GM23338 (cell line): ENCODE measurements around the gene PLEKHD1. TPM values are rescaled to one million over a fixed set of nuclear protein-coding genes. Genes with fewer than 3 reads are reported as not detected.

Source experiments
- ATAC-seq: fragments of 200-7000 bp; cut with Tn5 transposase; 3 replicates; pipeline ENCODE4 v1.9.1; 2020
- DNase-seq: peaks from one replicate; pipeline ENCODE4 v3.0.0-alpha.2; 2015; ENCODE audit warnings: low spot score
- H2AFZ ChIP-seq: fragments of 200-600 bp; sonication (generic); 2 replicates; pipeline ENCODE4 v1.8.0; 2016; ENCODE audit warnings: antibody characterized with exemption, mild to moderate bottlenecking, moderate library complexity
- H3F3A ChIP-seq: fragments of 200-600 bp; sonication (generic); replicated peaks from 2 replicates; pipeline ENCODE4 v1.8.0; 2017; ENCODE audit warnings: antibody characterized with exemption, mixed run types, low read depth
- H3K27ac ChIP-seq: fragments of 200-600 bp; sonication (generic); 2 replicates; pipeline ENCODE4 v1.6.1; 2016; ENCODE audit warnings: low read depth
- H3K27me3 ChIP-seq: fragments of 200-600 bp; sonication (generic); 2 replicates; pipeline ENCODE4 v1.8.0; 2016; ENCODE audit warnings: mild to moderate bottlenecking, mixed run types, moderate library complexity; ENCODE audit not compliant: insufficient read depth
- H3K36me3 ChIP-seq: fragments of 200-600 bp; sonication (generic); 2 replicates; pipeline ENCODE4 v1.8.0; 2016; ENCODE audit warnings: mild to moderate bottlenecking; ENCODE audit not compliant: insufficient read depth
- H3K4me1 ChIP-seq: fragments of 200-600 bp; sonication (generic); 2 replicates; pipeline ENCODE4 v1.8.0; 2016; ENCODE audit warnings: mild to moderate bottlenecking, moderate library complexity; ENCODE audit not compliant: insufficient read depth
- H3K4me2 ChIP-seq: fragments of 200-600 bp; sonication (generic); 2 replicates; pipeline ENCODE4 v1.7.1; 2017; ENCODE audit warnings: mixed run types
- H3K4me3 ChIP-seq: fragments of 200-600 bp; sonication (generic); 2 replicates; pipeline ENCODE4 v1.6.1; 2016; ENCODE audit warnings: mixed run types
- H3K79me2 ChIP-seq: fragments of 200-600 bp; sonication (generic); replicated peaks from 2 replicates; pipeline ENCODE4 v1.8.0; 2017; ENCODE audit warnings: mild to moderate bottlenecking; ENCODE audit not compliant: insufficient read depth
- H3K9me2 ChIP-seq: fragments of 200-600 bp; sonication (generic); 2 replicates; pipeline ENCODE4 v1.8.0; 2017; ENCODE audit not compliant: insufficient read depth
- H4K20me1 ChIP-seq: fragments of 200-600 bp; sonication (generic); replicated peaks from 2 replicates; pipeline ENCODE4 v1.8.0; 2017; ENCODE audit warnings: mild to moderate bottlenecking; ENCODE audit not compliant: insufficient read depth
- H3K27ac Mint-ChIP-seq: 2 replicates; pipeline ENCODE4 v1.8.0; 2020; ENCODE audit warnings: inconsistent platforms, mild to moderate bottlenecking, moderate library complexity, mixed read lengths
- H3K27me3 Mint-ChIP-seq: 3 replicates; pipeline ENCODE4 v1.8.0; 2022; ENCODE audit warnings: low read depth, mild to moderate bottlenecking, moderate library complexity, mixed read lengths, inconsistent platforms; ENCODE audit not compliant: insufficient read depth, poor library complexity
- H3K36me3 Mint-ChIP-seq: 3 replicates; pipeline ENCODE4 v1.8.0; 2021; ENCODE audit warnings: low read depth, mild to moderate bottlenecking, inconsistent platforms, moderate library complexity, mixed read lengths
- H3K4me1 Mint-ChIP-seq: 3 replicates; pipeline ENCODE4 v1.8.0; 2020; ENCODE audit warnings: mild to moderate bottlenecking, inconsistent platforms, mixed read lengths
- H3K4me3 Mint-ChIP-seq: 3 replicates; pipeline ENCODE4 v1.8.0; 2021; ENCODE audit warnings: moderate library complexity, mild to moderate bottlenecking, inconsistent platforms, mixed read lengths
- H3K9me3 Mint-ChIP-seq: 3 replicates; pipeline ENCODE4 v1.8.0; 2020; ENCODE audit warnings: moderate library complexity, mild to moderate bottlenecking, inconsistent platforms, mixed read lengths
- CREB1 ChIP-seq: fragments of 250-450 bp; sonication (Bioruptor Pico); IDR thresholded peaks from 2 replicates; pipeline ENCODE4 v1.5.0; 2020; ENCODE audit warnings: low read depth, mild to moderate bottlenecking, moderate library complexity
- EZH2 ChIP-seq: fragments of 200-600 bp; sonication (generic); IDR thresholded peaks from one replicate; pipeline ENCODE4 v1.8.0; 2017; ENCODE audit warnings: antibody characterized with exemption, mild to moderate bottlenecking, low read depth; ENCODE audit not compliant: unreplicated experiment
- EZH2phosphoT487 ChIP-seq: fragments of 200-600 bp; sonication (generic); IDR thresholded peaks from one replicate; pipeline ENCODE4 v1.8.1; 2018; ENCODE audit warnings: antibody characterized with exemption; ENCODE audit not compliant: unreplicated experiment
- JUNB ChIP-seq: IDR thresholded peaks from one replicate; pipeline ENCODE4 v1.6.1; 2016; ENCODE audit warnings: antibody characterized with exemption; ENCODE audit not compliant: unreplicated experiment
- NANOG ChIP-seq: IDR thresholded peaks from 2 replicates; pipeline ENCODE4 v1.6.1; 2016; ENCODE audit warnings: antibody characterized with exemption, borderline replicate concordance
- POLR2AphosphoS5 ChIP-seq: IDR thresholded peaks from 2 replicates; pipeline ENCODE4 v1.6.1; 2016; ENCODE audit warnings: antibody characterized with exemption, low read depth
- STAT1 ChIP-seq: IDR thresholded peaks from one replicate; pipeline ENCODE4 v1.6.1; 2016; ENCODE audit warnings: antibody characterized with exemption; ENCODE audit not compliant: unreplicated experiment
- ZNF114 ChIP-seq: fragments of 250-450 bp; sonication (Bioruptor Pico); IDR thresholded peaks from 2 replicates; pipeline ENCODE4 v1.5.0; 2020; ENCODE audit warnings: mild to moderate bottlenecking, moderate library complexity
- ZNF331 ChIP-seq: fragments of 250-450 bp; sonication (Bioruptor Pico); IDR thresholded peaks from 2 replicates; pipeline ENCODE4 v1.5.0; 2020; ENCODE audit warnings: low read depth, mild to moderate bottlenecking, moderate library complexity
- polyA plus RNA-seq: library from polyadenylated mRNA; unstranded; fragments of >200 nt; fragmentation: Nextera tagmentation; extraction: Ambion mirVana; gene quantifications from 2 replicates; pipeline ENCODE4 v1.2.1, GENCODE V29; 2016
- total RNA-seq: library from RNA; depleted of rRNA; stranded (reverse); fragments of >200 nt; shearing (Covaris generic); gene quantifications from 2 replicates; pipeline ENCODE4 v1.2.3, GENCODE V29; 2014
- TF ChIP-seq, protein P1 (sequence below): IDR thresholded peaks from one replicate; pipeline ENCODE4 v1.6.1; 2018; ENCODE audit warnings: antibody characterized with exemption; ENCODE audit not compliant: unreplicated experiment
- TF ChIP-seq, protein P2 (sequence below), 2 experiments: fragments of 200-600 bp in 1 of 2; sonication (generic) in 1 of 2; conservative IDR thresholded peaks; 2 replicates each; pipeline versions ENCODE4 v1.5.1 to v1.6.1; 2016 to 2017; ENCODE audit warnings: antibody characterized with exemption in 2 of 2, low read depth in 2 of 2, mild to moderate bottlenecking in 2 of 2, moderate library complexity in 1 of 2
- TF ChIP-seq, protein P3 (sequence below): IDR thresholded peaks from 2 replicates; pipeline ENCODE4 v1.6.1; 2016; ENCODE audit warnings: antibody characterized with exemption

PLEKHD1 gene
- total and polyA plus RNA-seq, 2 experiments from 2014 or later: 0.19 to 0.28 TPM

DNA sequence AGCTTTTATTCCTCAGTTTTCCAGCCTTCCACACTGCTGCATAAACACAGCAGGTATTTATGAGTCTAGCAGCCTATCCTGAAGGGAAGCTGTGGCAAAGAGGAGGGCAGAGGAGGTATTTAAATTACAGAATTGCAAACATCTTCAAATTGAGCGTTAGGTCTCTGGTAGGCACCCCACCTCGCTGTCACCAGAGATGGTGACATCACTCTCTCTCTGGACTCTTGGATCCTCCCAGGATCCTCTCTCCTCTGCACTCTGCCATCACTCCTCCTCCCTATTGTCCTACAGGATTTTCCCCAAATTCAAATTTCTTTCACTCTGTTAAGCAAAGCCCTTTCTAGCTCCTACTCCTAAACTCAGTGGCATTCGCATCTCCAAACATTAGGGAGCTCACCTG lies 6.7 kb downstream of the PLEKHD1 start:
- H3K36me3 Mint-ChIP-seq: no peaks in the 10 kb centered on the region
- H3K27me3 ChIP-seq: peaks cover 17% of the 10 kb centered on the region
- H2AFZ ChIP-seq: no peak overlapping the region
- no peaks in the 10 kb centered on the region for H3K79me2 ChIP-seq
- H3K4me3 ChIP-seq: no peak overlapping the region
- H3K27ac Mint-ChIP-seq: no peak overlapping the region
- H3K27ac ChIP-seq: no peak overlapping the region
- peaks cover 10% of the 10 kb centered on the region for H3K4me1 Mint-ChIP-seq
- no peak overlapping the region for H3K4me2 ChIP-seq
- no peak overlapping the region for H3K4me3 Mint-ChIP-seq
- ATAC-seq (no peak), DNase-seq (no peak)
- no peaks in the 10 kb centered on the region for H3K4me1 ChIP-seq
- no peaks in the 10 kb centered on the region for H3K9me3 Mint-ChIP-seq
- H3K36me3 ChIP-seq: no peaks in the 10 kb centered on the region
- TF ChIP-seq STAT1 (no peak), JUNB (no peak), ZNF114 (CRISPR knock-in tag) (no peak), EZH2 (no peak), CREB1 (CRISPR knock-in tag) (no peak), POLR2AphosphoS5 (no peak), ZNF331 (no peak), EZH2phosphoT487 (no peak), NANOG (no peak)
- TF ChIP-seq, protein P1, sequence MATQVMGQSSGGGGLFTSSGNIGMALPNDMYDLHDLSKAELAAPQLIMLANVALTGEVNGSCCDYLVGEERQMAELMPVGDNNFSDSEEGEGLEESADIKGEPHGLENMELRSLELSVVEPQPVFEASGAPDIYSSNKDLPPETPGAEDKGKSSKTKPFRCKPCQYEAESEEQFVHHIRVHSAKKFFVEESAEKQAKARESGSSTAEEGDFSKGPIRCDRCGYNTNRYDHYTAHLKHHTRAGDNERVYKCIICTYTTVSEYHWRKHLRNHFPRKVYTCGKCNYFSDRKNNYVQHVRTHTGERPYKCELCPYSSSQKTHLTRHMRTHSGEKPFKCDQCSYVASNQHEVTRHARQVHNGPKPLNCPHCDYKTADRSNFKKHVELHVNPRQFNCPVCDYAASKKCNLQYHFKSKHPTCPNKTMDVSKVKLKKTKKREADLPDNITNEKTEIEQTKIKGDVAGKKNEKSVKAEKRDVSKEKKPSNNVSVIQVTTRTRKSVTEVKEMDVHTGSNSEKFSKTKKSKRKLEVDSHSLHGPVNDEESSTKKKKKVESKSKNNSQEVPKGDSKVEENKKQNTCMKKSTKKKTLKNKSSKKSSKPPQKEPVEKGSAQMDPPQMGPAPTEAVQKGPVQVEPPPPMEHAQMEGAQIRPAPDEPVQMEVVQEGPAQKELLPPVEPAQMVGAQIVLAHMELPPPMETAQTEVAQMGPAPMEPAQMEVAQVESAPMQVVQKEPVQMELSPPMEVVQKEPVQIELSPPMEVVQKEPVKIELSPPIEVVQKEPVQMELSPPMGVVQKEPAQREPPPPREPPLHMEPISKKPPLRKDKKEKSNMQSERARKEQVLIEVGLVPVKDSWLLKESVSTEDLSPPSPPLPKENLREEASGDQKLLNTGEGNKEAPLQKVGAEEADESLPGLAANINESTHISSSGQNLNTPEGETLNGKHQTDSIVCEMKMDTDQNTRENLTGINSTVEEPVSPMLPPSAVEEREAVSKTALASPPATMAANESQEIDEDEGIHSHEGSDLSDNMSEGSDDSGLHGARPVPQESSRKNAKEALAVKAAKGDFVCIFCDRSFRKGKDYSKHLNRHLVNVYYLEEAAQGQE: no peak
- TF ChIP-seq, protein P2, sequence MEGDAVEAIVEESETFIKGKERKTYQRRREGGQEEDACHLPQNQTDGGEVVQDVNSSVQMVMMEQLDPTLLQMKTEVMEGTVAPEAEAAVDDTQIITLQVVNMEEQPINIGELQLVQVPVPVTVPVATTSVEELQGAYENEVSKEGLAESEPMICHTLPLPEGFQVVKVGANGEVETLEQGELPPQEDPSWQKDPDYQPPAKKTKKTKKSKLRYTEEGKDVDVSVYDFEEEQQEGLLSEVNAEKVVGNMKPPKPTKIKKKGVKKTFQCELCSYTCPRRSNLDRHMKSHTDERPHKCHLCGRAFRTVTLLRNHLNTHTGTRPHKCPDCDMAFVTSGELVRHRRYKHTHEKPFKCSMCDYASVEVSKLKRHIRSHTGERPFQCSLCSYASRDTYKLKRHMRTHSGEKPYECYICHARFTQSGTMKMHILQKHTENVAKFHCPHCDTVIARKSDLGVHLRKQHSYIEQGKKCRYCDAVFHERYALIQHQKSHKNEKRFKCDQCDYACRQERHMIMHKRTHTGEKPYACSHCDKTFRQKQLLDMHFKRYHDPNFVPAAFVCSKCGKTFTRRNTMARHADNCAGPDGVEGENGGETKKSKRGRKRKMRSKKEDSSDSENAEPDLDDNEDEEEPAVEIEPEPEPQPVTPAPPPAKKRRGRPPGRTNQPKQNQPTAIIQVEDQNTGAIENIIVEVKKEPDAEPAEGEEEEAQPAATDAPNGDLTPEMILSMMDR (conservative IDR thresholded peaks at IDR 0.05; ENCODE audit: low read depth in 2 of 2): no peak
- TF ChIP-seq, protein P3, sequence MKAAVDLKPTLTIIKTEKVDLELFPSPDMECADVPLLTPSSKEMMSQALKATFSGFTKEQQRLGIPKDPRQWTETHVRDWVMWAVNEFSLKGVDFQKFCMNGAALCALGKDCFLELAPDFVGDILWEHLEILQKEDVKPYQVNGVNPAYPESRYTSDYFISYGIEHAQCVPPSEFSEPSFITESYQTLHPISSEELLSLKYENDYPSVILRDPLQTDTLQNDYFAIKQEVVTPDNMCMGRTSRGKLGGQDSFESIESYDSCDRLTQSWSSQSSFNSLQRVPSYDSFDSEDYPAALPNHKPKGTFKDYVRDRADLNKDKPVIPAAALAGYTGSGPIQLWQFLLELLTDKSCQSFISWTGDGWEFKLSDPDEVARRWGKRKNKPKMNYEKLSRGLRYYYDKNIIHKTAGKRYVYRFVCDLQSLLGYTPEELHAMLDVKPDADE: no peak
- H3F3A ChIP-seq: no peaks in the 10 kb centered on the region
- no peaks in the 10 kb centered on the region; the same call in 1 of the 2 replicates for H4K20me1 ChIP-seq
- no peaks in the 10 kb centered on the region for H3K9me2 ChIP-seq
- peaks cover 14% of the 10 kb centered on the region for H3K27me3 Mint-ChIP-seq
